Measurements from ENCODE around the gene C16orf78.

C16orf78 gene

DNA sequence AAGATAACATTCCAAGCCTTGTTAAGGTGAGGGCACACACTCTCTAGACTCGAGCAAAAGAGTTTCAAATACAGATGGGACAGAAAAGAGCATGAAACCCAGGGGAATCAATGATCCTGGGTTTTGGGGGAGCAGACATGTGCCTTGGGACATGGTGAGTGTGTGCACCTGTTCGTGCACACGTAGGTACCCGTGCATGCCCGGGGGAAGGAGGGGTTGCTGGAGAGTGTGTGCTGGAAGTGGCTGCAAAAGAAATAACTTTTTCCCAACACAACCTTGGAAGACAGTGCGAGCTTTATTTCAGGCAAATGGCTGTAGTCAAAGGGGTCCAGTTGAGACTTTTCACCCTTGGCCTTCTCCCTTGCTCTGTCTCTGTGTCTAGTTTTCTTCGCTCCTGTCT is 62.6 kb downstream of the C16orf78 start:
- no peak for DNase-seq

- no peak for DNase-seq
Observed at GRCh38 chr16:49437344-49437743, 63.7 kb downstream of the C16orf78 start.

- no peak for DNase-seq
Observed at GRCh38 chr16:49439050-49439449, 65.4 kb downstream of the C16orf78 start.

GRCh38 chr16:49439676-49440075 is 66.1 kb downstream of the C16orf78 start:
- DNase-seq, result no peak

GRCh38 chr16:49440156-49441065 is 66.8 kb downstream of the C16orf78 start:
- DNase-seq, result no peak

- peak in 2 of 4 experiments; percentile 41 to 47 for DNase-seq
Observed at GRCh38 chr16:49441366-49441780, 67.8 kb downstream of the C16orf78 start.

DNA sequence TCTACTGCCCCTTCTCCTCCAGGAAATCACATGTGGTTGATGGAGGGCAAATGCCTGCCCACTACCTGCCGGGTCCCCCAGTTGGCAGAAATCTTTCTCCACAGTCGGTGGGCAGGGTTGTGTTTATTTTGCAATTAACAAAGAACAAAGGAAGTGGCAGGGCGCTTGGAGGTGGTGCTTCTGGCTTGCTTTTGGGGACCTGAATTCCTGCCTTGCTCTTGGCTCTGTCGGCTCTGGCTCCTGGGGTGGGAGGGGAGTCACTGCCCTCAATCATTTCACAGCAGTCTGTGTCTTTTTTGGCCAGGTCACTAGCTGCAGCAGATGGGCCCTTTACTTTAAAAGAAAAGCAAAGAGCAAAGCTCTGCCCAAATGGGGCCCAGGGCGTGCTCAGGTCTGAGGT is 69.2 kb downstream of the C16orf78 start:
- no peak for DNase-seq

DNA sequence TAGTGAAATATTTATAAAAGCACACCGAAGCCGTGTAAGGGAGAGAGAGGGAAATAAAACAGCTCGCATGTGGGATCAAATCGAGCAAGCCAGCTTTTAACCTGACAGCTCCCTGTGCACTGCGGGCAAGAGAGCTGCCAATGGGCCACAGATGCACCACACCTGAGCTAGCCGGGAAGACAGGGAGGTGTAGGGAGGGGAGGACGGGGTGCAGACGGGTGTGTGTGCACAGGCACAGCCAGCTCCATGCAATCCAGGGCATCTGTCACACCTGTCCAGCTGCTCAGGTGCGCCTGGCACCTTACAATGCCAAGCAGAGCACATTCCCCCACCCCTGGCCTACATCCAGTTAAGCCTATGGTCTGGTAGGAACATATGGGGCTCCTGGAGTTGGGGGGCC is 70.0 kb downstream of the C16orf78 start:
- DNase-seq, result no peak

- no peak for DNase-seq
Observed at GRCh38 chr16:49446805-49447204, 73.2 kb downstream of the C16orf78 start.
